A673 (cell line): ENCODE results near the gene MKKS. TPM values are rescaled to one million over a fixed set of nuclear protein-coding genes. Genes with fewer than 3 reads are reported as not detected.

Experiments used
- BruUV-seq: library from RNA; stranded (reverse); fragments of 400-500 nt; replicated peaks from 2 replicates; lab custom pipeline; 2021; lab: Mats Ljungman, UMichigan
- CTCF ChIA-PET: fragments of 300-600 bp; sonication (Branson Sonifier 250); formaldehyde crosslinking; loops from one replicate; lab custom pipeline; 2022; ENCODE audit warnings: antibody characterized with exemption; lab: Charles Lee
- POLR2A ChIA-PET: fragments of 300-600 bp; sonication (Branson Sonifier 250); formaldehyde crosslinking; loops from one replicate; lab custom pipeline; 2022; ENCODE audit warnings: antibody characterized with exemption; ENCODE audit not compliant: low non-redundant PET; lab: Charles Lee
- DNase-seq: peaks from one replicate; pipeline ENCODE4 v3.0.0-alpha.2; 2015; ENCODE audit warnings: low spot score
- H3K27ac ChIP-seq: fragments of 200-600 bp; sonication (generic); 2 replicates; pipeline ENCODE4 v1.5.1; 2016; ENCODE audit warnings: mixed run types, low read depth, mild to moderate bottlenecking, mixed read lengths, antibody characterized with exemption, low read length; ENCODE audit not compliant: poor library complexity, severe bottlenecking
- H3K27me3 ChIP-seq: fragments of 200-600 bp; sonication (generic); replicated peaks from 2 replicates; pipeline ENCODE4 v1.6.1; 2017; ENCODE audit warnings: mixed run types, low read depth, mild to moderate bottlenecking, mixed read lengths, antibody characterized with exemption, low read length; ENCODE audit not compliant: insufficient read depth, poor library complexity
- H3K36me3 ChIP-seq: fragments of 200-600 bp; sonication (generic); 2 replicates; pipeline ENCODE4 v1.6.1; 2016; ENCODE audit warnings: mixed run types, mild to moderate bottlenecking, mixed read lengths, antibody characterized with exemption, low read length; ENCODE audit not compliant: insufficient read depth, poor library complexity, severe bottlenecking
- H3K4me1 ChIP-seq: fragments of 200-600 bp; sonication (generic); 2 replicates; pipeline ENCODE4 v1.6.1; 2017; ENCODE audit warnings: mixed run types, mild to moderate bottlenecking, mixed read lengths, antibody characterized with exemption, low read length; ENCODE audit not compliant: insufficient read depth, poor library complexity, severe bottlenecking
- H3K4me3 ChIP-seq: fragments of 200-600 bp; sonication (generic); 2 replicates; pipeline ENCODE4 v1.5.1; 2016; ENCODE audit warnings: low read depth, mixed run types, mild to moderate bottlenecking, mixed read lengths, low read length; ENCODE audit not compliant: poor library complexity, severe bottlenecking
- H3K9me3 ChIP-seq: fragments of 200-600 bp; sonication (generic); 2 replicates; pipeline ENCODE4 v1.6.1; 2016; ENCODE audit warnings: mixed run types, low read depth, mild to moderate bottlenecking, mixed read lengths, antibody characterized with exemption, low read length; ENCODE audit not compliant: poor library complexity, severe bottlenecking
- EZH2 ChIP-seq: fragments of 200-600 bp; sonication (generic); IDR thresholded peaks from 2 replicates; pipeline ENCODE4 v1.6.1; 2017; ENCODE audit warnings: borderline replicate concordance, low read depth, mild to moderate bottlenecking, mixed read lengths, antibody characterized with exemption, low read length; ENCODE audit not compliant: poor library complexity, severe bottlenecking
- intact Hi-C: fragments of 100-400 bp; cut with micrococcal nuclease; formaldehyde crosslinking; loops from one replicate; pipeline ENCODE4 v1.10.0; 2022; ENCODE audit not compliant: unreplicated experiment
- total RNA-seq: library from RNA; stranded (reverse); gene quantifications from 2 replicates; pipeline ENCODE4 v1.2.3, GENCODE V29; 2021
- TF ChIP-seq, protein P1 (sequence below): fragments of 300-800, 200-600 bp; sonication (generic); conservative IDR thresholded peaks from 2 replicates; pipeline ENCODE4 v1.5.1; 2017; ENCODE audit warnings: low read depth, mild to moderate bottlenecking, antibody characterized with exemption, low read length, moderate library complexity, mixed read lengths

The MKKS gene
- total RNA-seq, 1 experiment from 2014 or later: 31.9 TPM

DNA sequence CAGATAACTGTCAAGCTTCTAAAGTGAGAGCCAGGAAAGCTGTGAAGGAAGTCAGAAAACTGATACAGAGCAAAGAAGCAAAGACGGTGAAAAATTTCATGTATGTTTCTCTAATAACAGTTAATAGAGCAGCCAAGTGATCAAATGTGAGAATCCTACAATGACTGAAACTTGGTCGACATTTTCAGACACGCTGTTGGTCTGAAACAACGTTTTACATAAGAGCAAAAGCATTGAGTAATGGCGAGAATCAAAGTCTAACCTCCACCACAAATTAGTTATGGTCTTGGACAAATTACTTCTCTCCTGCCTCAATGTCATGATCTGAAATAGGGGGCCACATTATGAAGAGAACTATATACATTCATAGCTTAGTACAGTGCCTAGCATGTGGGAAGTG, 3.3 kb downstream of the MKKS start:
- H3K4me1 ChIP-seq: peaks cover 60% of the 10 kb centered on the region
- no TSS peak for BruUV-seq
- intact Hi-C loops: loop anchor here (5.0 kb wide), 2 partner anchors 78 to 107 kb away; no protein-coding TSS in a partner anchor
- H3K9me3 ChIP-seq: no peaks in the 10 kb centered on the region
- ChIA-PET CTCF (interaction anchor here (0.8 kb wide), 1 partner anchor 452 kb away, joined by 3 read pairs; no protein-coding TSS in a partner anchor), POLR2A (no interaction called here)
- DNase-seq: no peak
- no peak overlapping the region for H3K27ac ChIP-seq
- TF ChIP-seq EZH2: no peak
- TF ChIP-seq, protein P1, sequence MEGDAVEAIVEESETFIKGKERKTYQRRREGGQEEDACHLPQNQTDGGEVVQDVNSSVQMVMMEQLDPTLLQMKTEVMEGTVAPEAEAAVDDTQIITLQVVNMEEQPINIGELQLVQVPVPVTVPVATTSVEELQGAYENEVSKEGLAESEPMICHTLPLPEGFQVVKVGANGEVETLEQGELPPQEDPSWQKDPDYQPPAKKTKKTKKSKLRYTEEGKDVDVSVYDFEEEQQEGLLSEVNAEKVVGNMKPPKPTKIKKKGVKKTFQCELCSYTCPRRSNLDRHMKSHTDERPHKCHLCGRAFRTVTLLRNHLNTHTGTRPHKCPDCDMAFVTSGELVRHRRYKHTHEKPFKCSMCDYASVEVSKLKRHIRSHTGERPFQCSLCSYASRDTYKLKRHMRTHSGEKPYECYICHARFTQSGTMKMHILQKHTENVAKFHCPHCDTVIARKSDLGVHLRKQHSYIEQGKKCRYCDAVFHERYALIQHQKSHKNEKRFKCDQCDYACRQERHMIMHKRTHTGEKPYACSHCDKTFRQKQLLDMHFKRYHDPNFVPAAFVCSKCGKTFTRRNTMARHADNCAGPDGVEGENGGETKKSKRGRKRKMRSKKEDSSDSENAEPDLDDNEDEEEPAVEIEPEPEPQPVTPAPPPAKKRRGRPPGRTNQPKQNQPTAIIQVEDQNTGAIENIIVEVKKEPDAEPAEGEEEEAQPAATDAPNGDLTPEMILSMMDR: no peak
- no peak overlapping the region for H3K4me3 ChIP-seq
- no peaks in the 10 kb centered on the region for H3K27me3 ChIP-seq
- peaks cover 8% of the 10 kb centered on the region for H3K36me3 ChIP-seq

DNA sequence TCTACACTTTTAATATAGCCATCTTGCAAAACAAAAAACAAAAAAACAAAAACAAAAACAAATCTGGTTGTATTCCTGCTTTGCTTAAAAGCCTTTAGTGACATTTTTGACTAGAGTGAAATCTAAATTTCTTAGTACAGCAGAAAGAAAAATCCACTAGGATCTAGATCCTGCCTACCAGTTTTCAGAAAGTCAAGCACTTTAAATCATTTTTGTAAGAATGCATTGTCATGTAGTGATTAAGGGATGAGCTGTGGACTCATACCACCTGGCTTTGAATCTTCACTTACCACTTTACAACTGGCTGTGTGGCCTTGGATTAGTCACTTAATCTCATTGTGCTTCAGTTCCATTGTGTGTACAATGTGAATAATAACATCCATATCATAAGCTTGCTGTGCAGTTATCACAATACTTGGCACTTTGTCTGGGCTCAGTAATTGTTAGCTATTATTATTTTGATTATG, 4.0 kb downstream of the MKKS start:
- POLR2A ChIA-PET: no interaction called here
- CTCF ChIA-PET: interaction anchor here (0.8 kb wide), 1 partner anchor 452 kb away, joined by 3 read pairs; no protein-coding TSS in a partner anchor
- BruUV-seq: no TSS peak
- H3K27ac ChIP-seq: peak overlapping the region; percentile 23
- intact Hi-C loops: loop anchor here (5.0 to 10.0 kb wide), 4 partner anchors 78 to 815 kb away; no protein-coding TSS in a partner anchor
- H3K36me3 ChIP-seq: peaks cover 8% of the 10 kb centered on the region
- H3K4me3 ChIP-seq: no peak overlapping the region
- H3K4me1 ChIP-seq: peaks cover 59% of the 10 kb centered on the region
- H3K27me3 ChIP-seq: no peaks in the 10 kb centered on the region
- TF ChIP-seq, protein P1: no peak
- TF ChIP-seq EZH2: no peak
- no peaks in the 10 kb centered on the region for H3K9me3 ChIP-seq
- DNase-seq: no peak

DNA sequence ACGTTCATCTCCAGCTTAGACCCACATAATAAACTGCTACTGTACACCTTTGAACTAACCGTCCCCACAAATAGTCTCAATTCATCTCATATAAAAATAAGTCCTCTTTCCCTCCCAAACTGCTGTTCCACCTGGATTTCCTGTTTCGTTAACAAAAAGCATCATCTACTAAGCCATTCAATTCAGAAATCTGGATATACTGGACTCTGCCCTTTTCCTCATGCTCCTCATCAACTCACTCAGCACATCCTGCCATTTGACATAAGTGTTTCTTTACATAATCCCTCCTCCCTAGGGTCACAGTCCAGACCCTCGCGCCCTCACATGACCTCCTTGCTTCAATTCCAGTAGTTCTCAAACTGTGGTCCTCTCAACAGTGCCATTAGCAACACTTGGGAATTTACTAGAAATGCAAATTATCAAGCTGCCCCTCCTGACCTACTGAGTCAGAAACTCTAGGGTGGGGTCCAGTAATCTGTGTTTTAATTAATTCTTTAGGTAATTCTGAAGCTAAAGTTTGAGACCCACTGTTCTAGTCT, 4.5 kb downstream of the MKKS start:
- Histone ChIP-seq H3K9me3 (no peaks in the 10 kb centered on the region), H3K36me3 (peaks cover 8% of the 10 kb centered on the region), H3K4me3 (no peak overlapping the region), H3K27me3 (no peaks in the 10 kb centered on the region), H3K4me1 (peaks cover 59% of the 10 kb centered on the region), H3K27ac (peak overlapping the region; percentile 23)
- no peak for TF ChIP-seq EZH2
- TF ChIP-seq, protein P1: no peak
- no peak for DNase-seq
- intact Hi-C loops: loop anchor here (10.0 kb wide), 2 partner anchors 335 to 815 kb away; no protein-coding TSS in a partner anchor
- POLR2A ChIA-PET: no interaction called here
- CTCF ChIA-PET: no interaction called here
- BruUV-seq: no TSS peak
